Subcutaneous abdominal adipose tissue (tissue), 5 donors: ENCODE measurements around the gene KLHL29.

Experiments
- H3K27ac ChIP-seq: one replicate; pipeline ENCODE4 v1.7.0; 2013; ENCODE audit warnings: low read depth, mild to moderate bottlenecking, inconsistent platforms, low read length, moderate library complexity
- H3K27me3 ChIP-seq, 5 donors: one replicate each; pipeline ENCODE4 v1.7.0; 2013; ENCODE audit warnings: low read length in 5 of 5, inconsistent platforms in 1 of 5; ENCODE audit not compliant: control insufficient read depth in 5 of 5, insufficient read depth in 4 of 5
- H3K36me3 ChIP-seq, 5 donors: one replicate each; pipeline ENCODE4 v1.7.0; 2013; ENCODE audit warnings: low read length in 5 of 5; ENCODE audit not compliant: control insufficient read depth in 5 of 5, insufficient read depth in 5 of 5
- H3K4me1 ChIP-seq, 5 donors: one replicate each; pipeline ENCODE4 v1.7.0; 2013; ENCODE audit warnings: low read length in 5 of 5, mild to moderate bottlenecking in 3 of 5, moderate library complexity in 1 of 5; ENCODE audit not compliant: control insufficient read depth in 5 of 5, insufficient read depth in 5 of 5
- H3K4me3 ChIP-seq, 5 donors: one replicate each; pipeline ENCODE4 v1.7.0; 2013; ENCODE audit warnings: low read length in 5 of 5, low read depth in 1 of 5
- H3K9ac ChIP-seq, 5 donors: one replicate each; pipeline ENCODE4 v1.7.0; 2013; ENCODE audit warnings: low read length in 5 of 5, mild to moderate bottlenecking in 4 of 5, moderate library complexity in 3 of 5
- H3K9me3 ChIP-seq, 5 donors: one replicate each; pipeline ENCODE4 v1.7.0; 2013; ENCODE audit warnings: low read length in 5 of 5; ENCODE audit not compliant: control insufficient read depth in 5 of 5
- donor health status: healthy.
- donor health status: healthy.
- donor health status: healthy.
- donor health status: healthy.
- donor health status: healthy.

KLHL29 gene

GRCh38 chr2:23529659-23530058, 144.7 kb downstream of the KLHL29 start:
- Histone ChIP-seq H3K4me1 (peaks cover 0 to 8% (median 7%) of the 10 kb centered on the region in 5 donors), H3K36me3 (no peaks in the 10 kb centered on the region), H3K9ac (no peak overlapping the region), H3K27ac (no peak overlapping the region), H3K9me3 (no peaks in the 10 kb centered on the region), H3K4me3 (no peak overlapping the region), H3K27me3 (no peaks in the 10 kb centered on the region)

GRCh38 chr2:23530206-23530908, 145.4 kb downstream of the KLHL29 start:
- H3K27me3 ChIP-seq = no peaks in the 10 kb centered on the region
- H3K4me1 ChIP-seq = peaks cover 0 to under 1% (median under 1%) of the 10 kb centered on the region in 5 donors
- H3K27ac ChIP-seq = no peak overlapping the region

GRCh38 chr2:23530909-23531276, 145.9 kb downstream of the KLHL29 start:
- no peak overlapping the region for H3K27ac ChIP-seq
- H3K9me3 ChIP-seq = no peaks in the 10 kb centered on the region
- H3K4me1 ChIP-seq = no peaks in the 10 kb centered on the region
- no peaks in the 10 kb centered on the region for H3K27me3 ChIP-seq
- H3K4me3 ChIP-seq = no peak overlapping the region
- H3K9ac ChIP-seq = no peak overlapping the region
- no peaks in the 10 kb centered on the region for H3K36me3 ChIP-seq

More at GRCh38 chr2:23530206-23530908, 145.4 kb downstream of the KLHL29 start:
- H3K9me3 ChIP-seq = no peaks in the 10 kb centered on the region
- no peak overlapping the region for H3K4me3 ChIP-seq
- no peaks in the 10 kb centered on the region for H3K36me3 ChIP-seq
- H3K9ac ChIP-seq = no peak overlapping the region

- H3K9me3 ChIP-seq = no peaks in the 10 kb centered on the region
- H3K9ac ChIP-seq = no peak overlapping the region
- H3K27me3 ChIP-seq = no peaks in the 10 kb centered on the region
- H3K4me1 ChIP-seq = no peaks in the 10 kb centered on the region
- no peak overlapping the region for H3K27ac ChIP-seq
- H3K4me3 ChIP-seq = no peak overlapping the region
- H3K36me3 ChIP-seq = no peaks in the 10 kb centered on the region
Measured at GRCh38 chr2:23531280-23531679, 146.3 kb downstream of the KLHL29 start.

- no peak overlapping the region for H3K9ac ChIP-seq
- H3K9me3 ChIP-seq = no peaks in the 10 kb centered on the region
- no peaks in the 10 kb centered on the region for H3K27me3 ChIP-seq
- H3K36me3 ChIP-seq = no peaks in the 10 kb centered on the region
- H3K4me3 ChIP-seq = no peak overlapping the region
- no peaks in the 10 kb centered on the region for H3K4me1 ChIP-seq
- no peak overlapping the region for H3K27ac ChIP-seq
Measured at GRCh38 chr2:23531881-23532280, 146.9 kb downstream of the KLHL29 start.

- H3K9ac ChIP-seq = no peak overlapping the region
- H3K4me1 ChIP-seq = no peaks in the 10 kb centered on the region
Measured at GRCh38 chr2:23532391-23533337, 147.7 kb downstream of the KLHL29 start.

GRCh38 chr2:23533338-23533695, 148.3 kb downstream of the KLHL29 start:
- Histone ChIP-seq H3K36me3 (no peaks in the 10 kb centered on the region), H3K9me3 (no peaks in the 10 kb centered on the region), H3K4me1 (no peaks in the 10 kb centered on the region), H3K27me3 (no peaks in the 10 kb centered on the region), H3K27ac (no peak overlapping the region), H3K9ac (no peak overlapping the region), H3K4me3 (no peak overlapping the region)

More at GRCh38 chr2:23532391-23533337, 147.7 kb downstream of the KLHL29 start:
- no peak overlapping the region for H3K4me3 ChIP-seq
- H3K9me3 ChIP-seq = no peaks in the 10 kb centered on the region
- H3K27ac ChIP-seq = no peak overlapping the region
- no peaks in the 10 kb centered on the region for H3K36me3 ChIP-seq
- no peaks in the 10 kb centered on the region for H3K27me3 ChIP-seq

GRCh38 chr2:23534771-23535170, 149.8 kb downstream of the KLHL29 start:
- Histone ChIP-seq H3K9ac (no peak overlapping the region), H3K27me3 (no peaks in the 10 kb centered on the region), H3K9me3 (no peaks in the 10 kb centered on the region), H3K36me3 (no peaks in the 10 kb centered on the region), H3K4me1 (no peaks in the 10 kb centered on the region), H3K4me3 (no peak overlapping the region), H3K27ac (no peak overlapping the region)

GRCh38 chr2:23536326-23536725, 151.3 kb downstream of the KLHL29 start:
- H3K4me3 ChIP-seq = no peak overlapping the region
- no peaks in the 10 kb centered on the region for H3K36me3 ChIP-seq
- H3K27me3 ChIP-seq = no peaks in the 10 kb centered on the region
- no peak overlapping the region for H3K9ac ChIP-seq
- H3K27ac ChIP-seq = no peak overlapping the region
- H3K9me3 ChIP-seq = no peaks in the 10 kb centered on the region
- H3K4me1 ChIP-seq = peaks cover 0 to 11% (median 9%) of the 10 kb centered on the region in 5 donors

- no peaks in the 10 kb centered on the region for H3K9me3 ChIP-seq
Measured at GRCh38 chr2:23537991-23538390, 153.0 kb downstream of the KLHL29 start.

More at GRCh38 chr2:23537991-23538390, 153.0 kb downstream of the KLHL29 start:
- Histone ChIP-seq H3K27me3 (no peaks in the 10 kb centered on the region), H3K4me3 (no peak overlapping the region), H3K36me3 (no peaks in the 10 kb centered on the region), H3K9ac (no peak overlapping the region), H3K4me1 (peaks cover 0 to 27% (median 24%) of the 10 kb centered on the region in 5 donors), H3K27ac (no peak overlapping the region)
